ENCODE measurements around the gene INSC. TPM values are rescaled to one million over a fixed set of nuclear protein-coding genes. Genes with fewer than 3 reads are reported as not detected.

Gene INSC
- total and polyA plus RNA-seq, 2 of the 8 experiments (the other 6 are each of a cell fraction or from before 2014, with no cell fraction given) = 0.58 to 0.59 TPM

- Histone ChIP-seq H2BK15ac (ENCODE audit: low read length) (no peak overlapping the region), H3K23me2 (ENCODE audit: low read depth, low read length) (no peaks in the 10 kb centered on the region; the same call in 1 of the 2 replicates), H3K56ac (replicated peaks; ENCODE audit: insufficient read length, low read depth, low read length) (no peak overlapping the region), H3K36me3 (ENCODE audit: control insufficient read depth in 2 of 4, insufficient read depth in 4 of 4, low read length in 3 of 4) (no peaks in the 10 kb centered on the region), H3K4me3 (ENCODE audit: extremely low read depth in 1 of 4, insufficient read depth in 2 of 4, low read depth in 3 of 4, low read length in 4 of 4) (no peak overlapping the region), H3K23ac (ENCODE audit: insufficient read length) (no peak overlapping the region), H3K9me3 (ENCODE audit: insufficient read depth in 2 of 2, low read depth in 1 of 2, low read length in 1 of 2) (no peaks in the 10 kb centered on the region), H3K9ac (replicated peaks in 1 of 4; ENCODE audit: extremely low read depth in 1 of 4, low read depth in 3 of 4, low read length in 3 of 4) (no peak overlapping the region), H3K18ac (ENCODE audit: extremely low read depth, low read length) (no peak overlapping the region), H2BK5ac (ENCODE audit: low read depth, low read length) (no peak overlapping the region), H2BK12ac (ENCODE audit: low read depth, low read length) (no peak overlapping the region), H4K8ac (ENCODE audit: extremely low read depth, insufficient read depth, low read length) (no peak overlapping the region), H4K91ac (replicated peaks; ENCODE audit: insufficient read length, low read length) (no peak overlapping the region), H3K14ac (ENCODE audit: insufficient read length) (no peak overlapping the region), H3K4me2 (ENCODE audit: insufficient read depth in 1 of 2, low read depth in 2 of 2, low read length in 2 of 2) (no peak overlapping the region), H2BK20ac (ENCODE audit: low read length) (no peak overlapping the region), H3K27ac (ENCODE audit: low read depth, low read length) (no peak overlapping the region), H4K20me1 (replicated peaks in 1 of 2; ENCODE audit: control insufficient read depth in 1 of 2, insufficient read depth in 2 of 2, low read length in 2 of 2) (no peaks in the 10 kb centered on the region), H2BK120ac (replicated peaks; ENCODE audit: low read depth, low read length) (no peak overlapping the region), H2AFZ (ENCODE audit: low read length) (no peak overlapping the region), H3K79me1 (ENCODE audit: low read depth, low read length) (no peaks in the 10 kb centered on the region), H3K27me3 (replicated peaks in 1 of 4; ENCODE audit: control insufficient read depth in 3 of 4, extremely low read depth in 1 of 4, insufficient read depth in 3 of 4, low read length in 3 of 4) (no peaks in the 10 kb centered on the region; a peak in 1 of 7 replicates), H2AK5ac (ENCODE audit: low read depth, low read length) (no peak overlapping the region), H3K4ac (replicated peaks; ENCODE audit: insufficient read length, low read depth, low read length) (no peak overlapping the region), H3K4me1 (replicated peaks in 1 of 4; ENCODE audit: control insufficient read depth in 3 of 4, insufficient read depth in 4 of 4, low read length in 3 of 4) (peaks cover 0 to 2% (median 0%) of the 10 kb centered on the region in 4 experiments; a peak in 1 of 7 replicates), H3K79me2 (ENCODE audit: control insufficient read depth in 1 of 2, insufficient read depth in 2 of 2, low read length in 2 of 2) (no peaks in the 10 kb centered on the region), H4K5ac (ENCODE audit: insufficient read length, low read depth, low read length) (no peak overlapping the region)
- TF ChIP-seq YY1 (IDR thresholded peaks at IDR 0.05; ENCODE audit: low read depth, low read length) = no peak
- TF ChIP-seq RAD21 (IDR thresholded peaks at IDR 0.05 in 1 of 2, conservative IDR thresholded peaks at IDR 0.05 in 1 of 2; ENCODE audit: low read depth in 2 of 2, low read length in 2 of 2) = no peak
- TF ChIP-seq JUND (IDR thresholded peaks at IDR 0.05; ENCODE audit: low read length) = no peak
- no peak for TF ChIP-seq RBBP5 (IDR thresholded peaks at IDR 0.05; ENCODE audit: borderline replicate concordance, low read depth, low read length)
- TF ChIP-seq CREB1 (IDR thresholded peaks at IDR 0.05) = no peak
- no peak for TF ChIP-seq TCF12 (IDR thresholded peaks at IDR 0.05; ENCODE audit: low read depth, low read length)
- TF ChIP-seq PHF8 (conservative IDR thresholded peaks at IDR 0.05; ENCODE audit: low read depth, low read length) = no peak
- no peak for TF ChIP-seq SIX5 (IDR thresholded peaks at IDR 0.05; ENCODE audit: low read depth, low read length)
- TF ChIP-seq NRF1 (IDR thresholded peaks at IDR 0.05; ENCODE audit: low read depth, low read length) = no peak
- TF ChIP-seq SIN3A (conservative IDR thresholded peaks at IDR 0.05 in 1 of 2, IDR thresholded peaks at IDR 0.05 in 1 of 2; ENCODE audit: low read depth in 1 of 2, low read length in 2 of 2) = no peak
- TF ChIP-seq, protein P1, sequence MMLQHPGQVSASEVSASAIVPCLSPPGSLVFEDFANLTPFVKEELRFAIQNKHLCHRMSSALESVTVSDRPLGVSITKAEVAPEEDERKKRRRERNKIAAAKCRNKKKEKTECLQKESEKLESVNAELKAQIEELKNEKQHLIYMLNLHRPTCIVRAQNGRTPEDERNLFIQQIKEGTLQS (IDR thresholded peaks at IDR 0.05; ENCODE audit: insufficient read depth, low read depth, low read length) = no peak
- ChIA-PET CTCF (ENCODE audit: partially characterized antibody) (interaction anchor here (0.6 to 13.1 kb wide), 15 partner anchors 10 to 583 kb away, joined by 3 to 177 read pairs (median 7); no protein-coding TSS in a partner anchor), POLR2A (ENCODE audit: partially characterized antibody) (no interaction called here)
- 90% methylated on average over 2 of the region's 2 CpGs; no CpG with 5 or more reads in 1 of the 2 experiments for WGBS, 2 experiments (ENCODE audit: extremely low coverage in 1 of 2, insufficient coverage in 1 of 2, insufficient read length in 1 of 2, insufficient replicate concordance in 2 of 2, low coverage in 1 of 2, low lambda C conversion rate in 2 of 2, missing lambda C conversion rate in 1 of 2)
- DNase-seq (ENCODE audit: low read depth in 1 of 2, low spot score in 2 of 2) = no peak
- FAIRE-seq = no peak
Measured at GRCh38 chr11:15206791-15207190, 92.1 kb downstream of the INSC start.
